Colonic mucosa (tissue), 4 donors: ENCODE data around the gene SVEP1. TPM values are rescaled to one million over a fixed set of nuclear protein-coding genes. Genes with fewer than 3 reads are reported as not detected.
"Not testable (repeated sequence)": the region's sequence is repeated elsewhere in the genome, so short reads cannot be mapped to it uniquely, and the experiment has no call there.

Experiments
- DNase-seq: peaks from one replicate; pipeline ENCODE4 v3.0.0-alpha.2; 2020
- H3K27ac ChIP-seq: fragments of 200-600 bp; one replicate; pipeline ENCODE4 v1.8.0; 2021
- H3K27me3 ChIP-seq: fragments of 200-600 bp; one replicate; pipeline ENCODE4 v1.8.0; 2021
- H3K36me3 ChIP-seq: fragments of 200-600 bp; one replicate; pipeline ENCODE4 v1.8.0; 2021
- H3K4me1 ChIP-seq: fragments of 200-600 bp; one replicate; pipeline ENCODE4 v1.8.0; 2021; ENCODE audit warnings: mild to moderate bottlenecking
- H3K4me3 ChIP-seq: fragments of 200-600 bp; one replicate; pipeline ENCODE4 v1.8.0; 2021
- H3K9ac ChIP-seq, 2 donors: one replicate each; pipeline ENCODE4 v1.7.0; 2013; ENCODE audit warnings: control low read depth in 2 of 2, low read depth in 2 of 2, low read length in 2 of 2
- H3K9me3 ChIP-seq: fragments of 200-600 bp; one replicate; pipeline ENCODE4 v1.8.0; 2021
- CTCF ChIP-seq: fragments of 200-600 bp; IDR thresholded peaks from one replicate; pipeline ENCODE4 v1.8.0; 2022; ENCODE audit warnings: antibody characterized with exemption, mild to moderate bottlenecking
- intact Hi-C: fragments of 100-400 bp; cut with DNase I; formaldehyde crosslinking; loops from one replicate; pipeline ENCODE4 v1.14.1; 2022
- total RNA-seq, 2 donors: library from RNA; stranded (reverse); fragmentation: NEBNext Ultra II Directional in 1 of 2; extraction: Animal tissue kit (Norgen Biotek cat#: 25700) in 1 of 2; gene quantifications; one replicate each; pipeline ENCODE4 v1.2.1, GENCODE V29; 2021
- donor health status: healthy.
- donor health status: DM: no; HTN: no; CAD: no.
- donor health status: DM: no; HTN: no; CAD: no.

SVEP1 gene
- total RNA-seq, 2 donors from 2014 or later = 2.1 to 9.7 TPM

DNA sequence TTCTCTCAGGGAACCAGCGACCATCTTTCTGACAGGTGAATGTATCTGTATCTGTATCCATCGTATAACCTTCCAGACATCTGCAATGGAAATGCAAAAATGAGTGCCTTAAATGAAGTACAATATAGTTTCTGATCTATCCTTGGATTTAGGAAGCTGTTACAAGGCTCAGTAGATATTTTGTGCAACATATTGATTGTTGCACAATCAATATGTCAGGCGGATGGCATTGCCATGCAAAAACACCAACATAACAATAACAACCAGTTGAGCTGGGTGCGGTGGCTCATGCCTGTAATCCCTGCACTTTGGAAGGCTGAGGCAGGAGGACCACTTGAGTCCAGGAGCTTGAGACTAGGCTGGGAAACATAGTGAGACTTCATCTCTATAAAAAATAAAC lies 175.1 kb downstream of the SVEP1 start:
- no peak for TF ChIP-seq CTCF
- DNase-seq = no peak
- no peak overlapping the region for H3K4me3 ChIP-seq
- H3K9ac ChIP-seq = no peak overlapping the region
- intact Hi-C loops = no loop called here
- H3K27me3 ChIP-seq = no peaks in the 10 kb centered on the region
- H3K27ac ChIP-seq = no peak overlapping the region
- no peaks in the 10 kb centered on the region for H3K4me1 ChIP-seq
- H3K9me3 ChIP-seq = no peaks in the 10 kb centered on the region
- H3K36me3 ChIP-seq = no peaks in the 10 kb centered on the region

- no peak for TF ChIP-seq CTCF
These were observed 179.6 kb downstream of the SVEP1 start for GRCh38 chr9:110399983-110400382.

GRCh38 chr9:110398992-110399391 lies 180.5 kb downstream of the SVEP1 start:
- H3K4me3 ChIP-seq, DNase-seq, H3K36me3 ChIP-seq, intact Hi-C loops, H3K27ac ChIP-seq, H3K27me3 ChIP-seq, H3K4me1 ChIP-seq, H3K9ac ChIP-seq, H3K9me3 ChIP-seq: not testable (repeated sequence)

More at GRCh38 chr9:110399983-110400382, 179.6 kb downstream of the SVEP1 start:
- H3K27ac ChIP-seq = no peak overlapping the region
- no peak overlapping the region for H3K9ac ChIP-seq
- DNase-seq = no peak
- no peak overlapping the region for H3K4me3 ChIP-seq
- intact Hi-C loops = no loop called here
- H3K36me3 ChIP-seq = no peaks in the 10 kb centered on the region
- H3K27me3 ChIP-seq = no peaks in the 10 kb centered on the region
- no peaks in the 10 kb centered on the region for H3K9me3 ChIP-seq
- H3K4me1 ChIP-seq = no peaks in the 10 kb centered on the region

DNA sequence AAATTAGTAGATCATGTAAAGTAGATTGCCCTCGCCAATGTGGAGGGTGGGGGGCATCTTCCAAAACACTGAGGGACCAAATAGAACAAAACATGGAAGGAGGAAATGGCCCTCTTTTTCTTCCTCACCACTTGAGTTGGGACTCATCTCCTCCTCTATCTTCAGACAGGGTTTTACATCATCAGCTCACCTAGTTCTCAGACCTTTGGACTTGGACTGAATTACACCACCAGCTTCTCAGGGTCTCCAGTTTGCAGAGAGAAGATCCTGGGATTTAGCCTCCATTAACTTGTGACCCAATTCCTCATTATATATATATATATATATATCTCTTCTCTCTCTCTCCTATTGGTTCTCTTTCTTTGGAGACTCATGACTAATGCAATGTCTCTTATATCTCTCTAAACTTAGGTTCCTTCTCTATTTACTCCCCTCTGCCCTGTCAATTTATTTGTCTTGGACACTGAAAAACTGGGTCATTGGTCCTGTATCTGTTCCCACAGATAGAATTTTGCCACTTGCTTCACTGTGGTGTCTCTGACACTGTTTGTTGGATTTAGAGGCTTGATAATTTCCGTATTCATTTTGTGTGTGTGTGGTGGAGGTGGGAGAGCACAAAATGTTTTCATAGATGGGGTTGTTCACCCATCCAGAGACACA lies 187.6 kb downstream of the SVEP1 start:
- no peak for DNase-seq
- Histone ChIP-seq H3K27ac (no peak overlapping the region), H3K36me3 (no peaks in the 10 kb centered on the region), H3K9me3 (no peaks in the 10 kb centered on the region), H3K9ac (no peak overlapping the region), H3K4me3 (no peak overlapping the region), H3K4me1 (no peaks in the 10 kb centered on the region), H3K27me3 (no peaks in the 10 kb centered on the region)
- intact Hi-C loops = no loop called here
- TF ChIP-seq CTCF = no peak

DNA sequence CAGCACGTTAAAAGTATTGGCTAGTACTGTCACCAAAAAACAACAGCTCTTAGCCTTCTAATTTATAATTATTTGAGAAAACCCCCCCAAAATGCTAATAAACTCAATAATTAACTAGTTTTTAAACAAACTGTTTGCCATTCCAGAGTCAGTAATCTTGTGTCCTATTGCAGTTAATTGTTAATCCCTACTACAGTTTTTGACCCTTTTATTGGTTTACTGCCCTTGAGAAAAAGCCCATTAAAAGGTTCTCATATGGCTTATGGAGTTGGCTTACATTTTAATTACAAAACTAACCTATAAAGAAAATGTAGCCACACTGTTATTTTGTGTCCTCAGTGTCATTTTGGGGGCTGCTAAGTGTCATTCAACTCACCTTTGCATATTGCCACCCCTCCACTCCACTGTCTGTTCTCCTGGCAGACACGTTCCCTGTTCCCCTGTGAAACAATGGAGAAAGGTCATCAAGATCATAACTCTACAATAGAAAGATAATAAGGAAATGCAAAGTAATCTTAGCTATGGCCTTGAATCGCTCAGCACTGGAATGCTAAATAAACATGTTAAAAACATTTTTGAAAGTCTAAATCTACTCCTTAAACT lies 190.3 kb downstream of the SVEP1 start:
- Histone ChIP-seq H3K27ac (peak overlapping the region; percentile 68), H3K27me3 (no peaks in the 10 kb centered on the region), H3K4me3 (no peak overlapping the region), H3K9ac (no peak overlapping the region), H3K4me1 (no peaks in the 10 kb centered on the region), H3K9me3 (no peaks in the 10 kb centered on the region), H3K36me3 (no peaks in the 10 kb centered on the region)
- DNase-seq = peak; percentile 54
- intact Hi-C loops = no loop called here
- no peak for TF ChIP-seq CTCF

DNA sequence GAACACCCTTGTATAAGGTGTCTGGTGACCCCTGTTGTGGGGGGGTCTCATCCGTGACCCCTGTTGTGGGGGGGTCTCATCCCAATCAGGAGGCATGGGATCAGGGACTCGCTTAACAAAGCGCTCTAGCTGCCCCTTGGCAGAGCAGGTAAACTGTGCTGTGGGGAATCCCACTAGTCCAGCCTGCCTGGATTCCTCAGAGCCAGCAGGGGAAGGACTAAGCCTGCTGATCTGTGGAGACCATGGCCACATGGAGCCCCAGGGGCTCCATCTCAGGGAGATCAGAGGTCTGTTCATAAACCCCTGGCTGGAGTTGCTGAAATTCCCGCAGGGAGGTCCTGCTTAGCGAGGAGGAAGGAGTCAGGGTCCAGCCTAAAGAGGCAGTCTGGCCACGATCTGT lies 196.1 kb downstream of the SVEP1 start:
- Histone ChIP-seq H3K36me3 (no peaks in the 10 kb centered on the region), H3K4me1 (no peaks in the 10 kb centered on the region), H3K9me3 (no peaks in the 10 kb centered on the region), H3K27me3 (no peaks in the 10 kb centered on the region), H3K27ac (no peak overlapping the region), H3K4me3 (no peak overlapping the region), H3K9ac (no peak overlapping the region)
- no peak for DNase-seq
- TF ChIP-seq CTCF = no peak
- intact Hi-C loops = no loop called here
